Measurements from ENCODE around the gene NFKBIE.

DNA sequence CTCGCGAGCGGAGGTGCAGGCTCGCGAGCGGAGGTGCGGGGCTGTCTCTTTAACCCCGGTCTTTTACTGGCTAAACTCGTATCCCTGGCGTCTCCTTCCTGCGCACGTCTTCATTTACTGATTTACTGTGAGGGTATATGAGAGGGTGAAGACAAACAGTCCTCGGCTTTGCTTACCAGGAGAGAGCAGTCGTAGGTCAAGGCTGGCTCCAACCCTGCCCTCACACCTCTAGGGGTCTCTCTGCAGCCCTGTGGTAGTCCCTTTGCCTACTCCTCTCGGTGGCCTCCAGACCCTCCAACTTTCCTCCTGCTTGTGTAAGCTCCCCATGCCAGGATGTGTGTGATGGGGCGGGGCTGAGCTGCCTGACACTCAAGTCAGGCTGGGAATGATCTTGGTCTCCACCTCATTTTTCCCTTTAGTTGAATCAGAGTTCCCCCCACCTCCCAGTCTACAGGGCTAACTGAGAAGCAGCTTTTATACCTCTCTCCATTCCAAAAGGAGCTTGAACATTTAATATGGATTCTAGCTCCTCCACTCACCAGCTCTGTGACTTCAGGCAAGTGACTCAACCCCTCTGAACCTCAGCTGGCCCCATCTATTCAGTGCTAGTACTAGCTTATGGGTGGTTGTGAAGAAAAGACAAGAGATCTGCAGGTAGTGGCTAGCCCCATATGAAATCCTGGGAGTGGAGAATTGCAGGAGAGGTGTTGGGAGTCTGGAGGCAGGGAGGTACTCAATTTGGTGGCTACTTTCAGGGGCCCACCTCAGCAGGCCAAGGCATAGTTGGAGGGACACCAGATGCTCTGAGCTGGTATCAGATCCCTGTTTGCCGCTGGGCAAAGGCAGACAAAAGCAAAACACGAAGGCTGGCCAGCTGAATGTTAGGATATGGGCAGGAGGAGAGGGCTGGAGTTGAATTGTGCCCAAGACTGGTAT, 41.1 kb downstream of the NFKBIE start:
- TF ChIP-seq, protein P1, sequence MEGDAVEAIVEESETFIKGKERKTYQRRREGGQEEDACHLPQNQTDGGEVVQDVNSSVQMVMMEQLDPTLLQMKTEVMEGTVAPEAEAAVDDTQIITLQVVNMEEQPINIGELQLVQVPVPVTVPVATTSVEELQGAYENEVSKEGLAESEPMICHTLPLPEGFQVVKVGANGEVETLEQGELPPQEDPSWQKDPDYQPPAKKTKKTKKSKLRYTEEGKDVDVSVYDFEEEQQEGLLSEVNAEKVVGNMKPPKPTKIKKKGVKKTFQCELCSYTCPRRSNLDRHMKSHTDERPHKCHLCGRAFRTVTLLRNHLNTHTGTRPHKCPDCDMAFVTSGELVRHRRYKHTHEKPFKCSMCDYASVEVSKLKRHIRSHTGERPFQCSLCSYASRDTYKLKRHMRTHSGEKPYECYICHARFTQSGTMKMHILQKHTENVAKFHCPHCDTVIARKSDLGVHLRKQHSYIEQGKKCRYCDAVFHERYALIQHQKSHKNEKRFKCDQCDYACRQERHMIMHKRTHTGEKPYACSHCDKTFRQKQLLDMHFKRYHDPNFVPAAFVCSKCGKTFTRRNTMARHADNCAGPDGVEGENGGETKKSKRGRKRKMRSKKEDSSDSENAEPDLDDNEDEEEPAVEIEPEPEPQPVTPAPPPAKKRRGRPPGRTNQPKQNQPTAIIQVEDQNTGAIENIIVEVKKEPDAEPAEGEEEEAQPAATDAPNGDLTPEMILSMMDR (IDR thresholded peaks at IDR 0.05): no peak
- no peak for TF ChIP-seq POLR2A (IDR thresholded peaks at IDR 0.05)

Data from upper lobe of left lung (tissue), 4 donors.